ENCODE measurements around the gene LINGO1. TPM values are rescaled to one million over a fixed set of nuclear protein-coding genes. Genes with fewer than 3 reads are reported as not detected.

LINGO1 gene
- polyA plus RNA-seq, 3 donors: not detected

DNA sequence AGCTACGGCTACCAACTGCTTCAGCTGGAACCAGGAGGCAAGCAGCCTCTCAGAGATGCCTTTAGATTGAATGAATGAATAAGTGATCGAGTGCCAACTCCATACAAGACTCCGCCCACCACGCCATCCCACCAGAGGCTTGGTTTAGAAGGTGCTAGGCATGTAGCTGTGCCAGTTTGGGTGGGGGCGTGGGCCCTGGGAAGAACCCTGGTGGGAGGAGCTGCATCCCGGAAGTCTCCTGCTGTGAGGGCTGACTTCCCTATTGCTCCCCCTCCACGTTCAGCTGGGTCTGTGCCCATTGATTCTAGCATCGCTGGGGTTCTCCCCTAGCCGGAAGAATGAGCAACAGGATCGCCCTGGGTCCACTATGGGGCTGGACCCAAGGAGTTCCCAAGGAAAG, 20.9 kb downstream of the LINGO1 start:
- DNase-seq: no peak
- Histone ChIP-seq H3K79me2 (ENCODE audit: insufficient read depth, low read length) (no peaks in the 10 kb centered on the region), H3K27me3 (ENCODE audit: control insufficient read depth in 2 of 2, insufficient read depth in 2 of 2, low read length in 2 of 2) (no peaks in the 10 kb centered on the region), H2AFZ (ENCODE audit: insufficient read depth, low read depth, low read length, poor library complexity, severe bottlenecking) (no peak overlapping the region), H3K9ac (ENCODE audit: insufficient read depth, low read length, poor library complexity, severe bottlenecking) (no peak overlapping the region), H3K9me3 (replicated peaks in 1 of 2; ENCODE audit: control insufficient read depth in 1 of 2, insufficient read depth in 1 of 2, low read length in 2 of 2) (no peaks in the 10 kb centered on the region), H3K4me2 (replicated peaks; ENCODE audit: extremely low read depth, low read length, poor library complexity, severe bottlenecking) (no peak overlapping the region), H4K20me1 (ENCODE audit: insufficient read depth, low read length) (no peaks in the 10 kb centered on the region), H3K4me1 (ENCODE audit: control insufficient read depth in 1 of 2, insufficient read depth in 2 of 2, low read length in 2 of 2) (no peaks in the 10 kb centered on the region), H3K27ac (ENCODE audit: low read depth in 1 of 2, low read length in 2 of 2) (no peak overlapping the region), H3K4me3 (replicated peaks in 1 of 3; ENCODE audit: low read depth in 2 of 3, low read length in 3 of 3) (no peak overlapping the region), H3K36me3 (replicated peaks in 1 of 2; ENCODE audit: control insufficient read depth in 1 of 2, insufficient read depth in 2 of 2, low read length in 2 of 2) (no peaks in the 10 kb centered on the region)
- Mint-ChIP-seq H3K4me1 (no peaks in the 10 kb centered on the region), H3K36me3 (no peaks in the 10 kb centered on the region), H3K4me3 (no peak overlapping the region), H3K9me3 (peaks cover 0 to 5% (median 0%) of the 10 kb centered on the region in 7 donors), H3K27me3 (ENCODE audit: low read depth in 3 of 3) (peaks cover 0 to 3% (median 2%) of the 10 kb centered on the region in 3 donors), H3K27ac (no peak overlapping the region)
- WGBS (ENCODE audit: insufficient coverage): 62% methylated on average over 2 of the region's 10 CpGs
- TF ChIP-seq, protein P1, sequence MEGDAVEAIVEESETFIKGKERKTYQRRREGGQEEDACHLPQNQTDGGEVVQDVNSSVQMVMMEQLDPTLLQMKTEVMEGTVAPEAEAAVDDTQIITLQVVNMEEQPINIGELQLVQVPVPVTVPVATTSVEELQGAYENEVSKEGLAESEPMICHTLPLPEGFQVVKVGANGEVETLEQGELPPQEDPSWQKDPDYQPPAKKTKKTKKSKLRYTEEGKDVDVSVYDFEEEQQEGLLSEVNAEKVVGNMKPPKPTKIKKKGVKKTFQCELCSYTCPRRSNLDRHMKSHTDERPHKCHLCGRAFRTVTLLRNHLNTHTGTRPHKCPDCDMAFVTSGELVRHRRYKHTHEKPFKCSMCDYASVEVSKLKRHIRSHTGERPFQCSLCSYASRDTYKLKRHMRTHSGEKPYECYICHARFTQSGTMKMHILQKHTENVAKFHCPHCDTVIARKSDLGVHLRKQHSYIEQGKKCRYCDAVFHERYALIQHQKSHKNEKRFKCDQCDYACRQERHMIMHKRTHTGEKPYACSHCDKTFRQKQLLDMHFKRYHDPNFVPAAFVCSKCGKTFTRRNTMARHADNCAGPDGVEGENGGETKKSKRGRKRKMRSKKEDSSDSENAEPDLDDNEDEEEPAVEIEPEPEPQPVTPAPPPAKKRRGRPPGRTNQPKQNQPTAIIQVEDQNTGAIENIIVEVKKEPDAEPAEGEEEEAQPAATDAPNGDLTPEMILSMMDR (IDR thresholded peaks at IDR 0.05): no peak
- intact Hi-C loops (cut with micrococcal nuclease): no loop called here

DNA sequence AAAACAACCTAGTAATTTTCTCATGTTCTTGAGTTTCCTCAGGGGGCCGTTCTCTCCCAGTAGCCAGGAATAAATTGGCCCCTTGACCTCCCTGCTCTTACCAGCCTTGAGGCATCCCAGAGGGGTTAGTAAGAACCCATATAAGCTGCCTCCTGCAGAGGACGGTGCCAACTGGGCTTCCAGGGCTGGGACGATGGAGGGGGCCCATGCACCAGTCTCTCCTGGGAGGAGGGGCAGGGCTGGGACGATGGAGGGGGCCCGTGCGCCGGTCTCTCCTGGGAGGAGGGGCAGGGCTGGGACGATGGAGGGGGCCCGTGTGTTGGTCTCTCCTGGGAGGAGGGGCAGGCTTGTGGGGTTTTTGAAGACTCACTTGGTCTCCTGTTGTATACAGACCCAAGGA, 22.0 kb downstream of the LINGO1 start:
- no peak for DNase-seq
- Histone ChIP-seq H3K27ac (ENCODE audit: low read depth in 1 of 2, low read length in 2 of 2) (no peak overlapping the region), H3K4me1 (ENCODE audit: control insufficient read depth in 1 of 2, insufficient read depth in 2 of 2, low read length in 2 of 2) (no peaks in the 10 kb centered on the region), H3K4me3 (replicated peaks in 1 of 3; ENCODE audit: low read depth in 2 of 3, low read length in 3 of 3) (no peak overlapping the region), H2AFZ (ENCODE audit: insufficient read depth, low read depth, low read length, poor library complexity, severe bottlenecking) (no peak overlapping the region), H3K4me2 (replicated peaks; ENCODE audit: extremely low read depth, low read length, poor library complexity, severe bottlenecking) (no peak overlapping the region), H3K9ac (ENCODE audit: insufficient read depth, low read length, poor library complexity, severe bottlenecking) (no peak overlapping the region), H3K79me2 (ENCODE audit: insufficient read depth, low read length) (no peaks in the 10 kb centered on the region), H3K36me3 (replicated peaks in 1 of 2; ENCODE audit: control insufficient read depth in 1 of 2, insufficient read depth in 2 of 2, low read length in 2 of 2) (no peaks in the 10 kb centered on the region), H4K20me1 (ENCODE audit: insufficient read depth, low read length) (no peaks in the 10 kb centered on the region), H3K9me3 (replicated peaks in 1 of 2; ENCODE audit: control insufficient read depth in 1 of 2, insufficient read depth in 1 of 2, low read length in 2 of 2) (no peaks in the 10 kb centered on the region), H3K27me3 (ENCODE audit: control insufficient read depth in 2 of 2, insufficient read depth in 2 of 2, low read length in 2 of 2) (no peaks in the 10 kb centered on the region)
- Mint-ChIP-seq H3K9me3 (peaks cover 0 to 5% (median 0%) of the 10 kb centered on the region in 7 donors), H3K36me3 (no peaks in the 10 kb centered on the region), H3K27ac (no peak overlapping the region), H3K27me3 (ENCODE audit: low read depth in 3 of 3) (peaks cover 2 to 4% (median 2%) of the 10 kb centered on the region in 3 donors), H3K4me3 (no peak overlapping the region), H3K4me1 (no peaks in the 10 kb centered on the region)
- WGBS (ENCODE audit: insufficient coverage): 83% methylated on average over 2 of the region's 9 CpGs
- TF ChIP-seq, protein P1 (IDR thresholded peaks at IDR 0.05): no peak
- intact Hi-C loops (cut with micrococcal nuclease): no loop called here

All from CD14-positive monocyte (primary cell).